H9 (cell line): ENCODE results near the gene EFCAB10. TPM values are rescaled to one million over a fixed set of nuclear protein-coding genes. Genes with fewer than 3 reads are reported as not detected.

Experiments used
- DNase-seq: peaks from one replicate; pipeline ENCODE4 v3.0.0-alpha.2; 2017
- H2AFZ ChIP-seq: one replicate; pipeline ENCODE4 v1.6.1; 2013; ENCODE audit warnings: mild to moderate bottlenecking, low read length, control low read depth, moderate library complexity
- H2AK5ac ChIP-seq: 2 replicates; pipeline ENCODE4 v1.6.1; 2013; ENCODE audit warnings: low read length, control low read depth, mixed read lengths; ENCODE audit not compliant: insufficient read length
- H2BK120ac ChIP-seq: one replicate; pipeline ENCODE4 v1.6.1; 2013; ENCODE audit warnings: low read depth, mild to moderate bottlenecking, low read length, control low read depth, inconsistent platforms; ENCODE audit not compliant: poor library complexity, severe bottlenecking
- H2BK12ac ChIP-seq: 2 replicates; pipeline ENCODE4 v1.6.1; 2013; ENCODE audit warnings: low read length, control low read depth, mixed read lengths, low read depth; ENCODE audit not compliant: insufficient read length
- H2BK15ac ChIP-seq: 2 replicates; pipeline ENCODE4 v1.6.1; 2013; ENCODE audit warnings: low read depth, low read length, control low read depth
- H2BK20ac ChIP-seq: one replicate; pipeline ENCODE4 v1.6.1; 2013; ENCODE audit warnings: low read depth, mild to moderate bottlenecking, low read length, control low read depth, inconsistent platforms; ENCODE audit not compliant: poor library complexity, severe bottlenecking
- H2BK5ac ChIP-seq: 2 replicates; pipeline ENCODE4 v1.6.1; 2013; ENCODE audit warnings: low read length, control low read depth, mixed read lengths; ENCODE audit not compliant: insufficient read length
- H3K14ac ChIP-seq: 2 replicates; pipeline ENCODE4 v1.6.1; 2013; ENCODE audit warnings: low read length, control low read depth; ENCODE audit not compliant: insufficient read depth
- H3K18ac ChIP-seq: 2 replicates; pipeline ENCODE4 v1.6.1; 2013; ENCODE audit warnings: low read depth, mild to moderate bottlenecking, mixed read lengths, low read length, control low read depth; ENCODE audit not compliant: insufficient read length
- H3K23ac ChIP-seq: 2 replicates; pipeline ENCODE4 v1.6.1; 2013; ENCODE audit warnings: low read length, control low read depth, mixed read lengths, low read depth; ENCODE audit not compliant: insufficient read length
- H3K23me2 ChIP-seq: 2 replicates; pipeline ENCODE4 v1.6.1; 2013; ENCODE audit warnings: low read depth, mild to moderate bottlenecking, mixed read lengths, low read length, control low read depth; ENCODE audit not compliant: insufficient read length, poor library complexity, severe bottlenecking
- H3K27ac ChIP-seq: 2 replicates; pipeline ENCODE4 v1.5.1; 2013; ENCODE audit warnings: low read length, control low read depth, mixed read lengths, low read depth; ENCODE audit not compliant: insufficient read length
- H3K27me3 ChIP-seq: 2 replicates; pipeline ENCODE4 v1.6.1; 2013; ENCODE audit warnings: low read length, control low read depth, inconsistent platforms; ENCODE audit not compliant: insufficient read depth
- H3K4ac ChIP-seq: 2 replicates; pipeline ENCODE4 v1.6.1; 2013; ENCODE audit warnings: low read depth, mild to moderate bottlenecking, control low read depth, inconsistent platforms, low read length, moderate library complexity
- H3K4me1 ChIP-seq: 2 replicates; pipeline ENCODE4 v1.6.1; 2013; ENCODE audit warnings: low read length, control low read depth, inconsistent platforms; ENCODE audit not compliant: insufficient read depth
- H3K4me2 ChIP-seq: 2 replicates; pipeline ENCODE4 v1.6.1; 2013; ENCODE audit warnings: low read length, control low read depth, mixed read lengths; ENCODE audit not compliant: insufficient read length, insufficient read depth
- H3K56ac ChIP-seq: 2 replicates; pipeline ENCODE4 v1.6.1; 2013; ENCODE audit warnings: low read depth, mild to moderate bottlenecking, mixed read lengths, low read length, control low read depth; ENCODE audit not compliant: insufficient read length
- H3K79me1 ChIP-seq: 2 replicates; pipeline ENCODE4 v1.6.1; 2013; ENCODE audit warnings: low read depth, mild to moderate bottlenecking, moderate library complexity, low read length, control low read depth, inconsistent platforms; ENCODE audit not compliant: insufficient read depth, poor library complexity, severe bottlenecking
- H3K79me2 ChIP-seq: 2 replicates; pipeline ENCODE4 v1.6.1; 2013; ENCODE audit warnings: low read length, control low read depth, inconsistent platforms; ENCODE audit not compliant: insufficient read depth
- H3K9ac ChIP-seq: 2 replicates; pipeline ENCODE4 v1.6.1; 2013; ENCODE audit warnings: low read length, control low read depth, mixed read lengths; ENCODE audit not compliant: insufficient read length; ENCODE audit errors: extremely low read depth
- H3K9me3 ChIP-seq: one replicate; pipeline ENCODE4 v1.6.1; 2013; ENCODE audit warnings: low read depth, low read length, inconsistent platforms; ENCODE audit not compliant: control insufficient read depth
- H3T11ph ChIP-seq: one replicate; pipeline ENCODE4 v1.6.1; 2013; ENCODE audit warnings: mild to moderate bottlenecking, low read length, control low read depth, inconsistent platforms
- H4K20me1 ChIP-seq: one replicate; pipeline ENCODE4 v1.6.1; 2013; ENCODE audit not compliant: control insufficient read depth, insufficient read length, insufficient read depth
- H4K5ac ChIP-seq: 2 replicates; pipeline ENCODE4 v1.6.1; 2013; ENCODE audit warnings: low read depth, mild to moderate bottlenecking, mixed read lengths, low read length, control low read depth; ENCODE audit not compliant: insufficient read length
- H4K8ac ChIP-seq: replicated peaks from 2 replicates; pipeline ENCODE4 v1.6.1; 2013; ENCODE audit warnings: low read length, control low read depth, mixed read lengths, low read depth; ENCODE audit not compliant: insufficient read length
- H4K91ac ChIP-seq: 2 replicates; pipeline ENCODE4 v1.6.1; 2013; ENCODE audit warnings: low read depth, mild to moderate bottlenecking, moderate library complexity, mixed read lengths, low read length, control low read depth; ENCODE audit not compliant: insufficient read length
- H3K27ac Mint-ChIP-seq, 3 experiments: 2 replicates in 2 of 3; 3 replicates in 1 of 3; pipeline ENCODE4 v1.8.0; 2020 to 2021; ENCODE audit warnings: mixed read lengths in 3 of 3, mild to moderate bottlenecking in 1 of 3, moderate library complexity in 1 of 3
- H3K27me3 Mint-ChIP-seq: 2 replicates; pipeline ENCODE4 v1.8.0; 2021; ENCODE audit warnings: low read depth, mild to moderate bottlenecking, moderate library complexity, mixed read lengths
- H3K36me3 Mint-ChIP-seq, 3 experiments: 2 replicates in 2 of 3; 3 replicates in 1 of 3; pipeline ENCODE4 v1.8.0; 2020 to 2021; ENCODE audit warnings: low read depth in 3 of 3, mixed read lengths in 3 of 3; ENCODE audit not compliant: insufficient read depth in 1 of 3
- H3K4me1 Mint-ChIP-seq, 2 experiments: 2 replicates each; pipeline ENCODE4 v1.8.0; 2020; ENCODE audit warnings: mixed read lengths in 2 of 2
- H3K4me3 Mint-ChIP-seq, 2 experiments: 2 replicates in 1 of 2; 3 replicates in 1 of 2; pipeline ENCODE4 v1.8.0; 2020 to 2021; ENCODE audit warnings: mild to moderate bottlenecking in 2 of 2, mixed read lengths in 2 of 2, moderate library complexity in 1 of 2
- H3K9me3 Mint-ChIP-seq, 2 experiments: 2 replicates in 1 of 2; 3 replicates in 1 of 2; pipeline ENCODE4 v1.8.0; 2020; ENCODE audit warnings: mild to moderate bottlenecking in 2 of 2, mixed read lengths in 2 of 2, moderate library complexity in 1 of 2
- WGBS: extraction: QIAGEN DNeasy Blood & Tissue Kit; methylation state at CpG from one replicate; pipeline ENCODE4 v1.1.7; 2013; ENCODE audit warnings: missing lambda C conversion rate, low lambda C conversion rate, mixed read lengths; ENCODE audit not compliant: insufficient read length; ENCODE audit errors: extremely low coverage; 5-methylcytosine and 5-hydroxymethylcytosine counted together
- total RNA-seq: library from RNA; stranded (reverse); gene quantifications from 2 replicates; pipeline ENCODE4 v1.2.1, GENCODE V29; 2021
- TF ChIP-seq, protein P1 (sequence below): fragments of 200-600 bp; sonication (generic); conservative IDR thresholded peaks from 3 replicates; pipeline ENCODE4 v1.8.0; 2021; ENCODE audit warnings: antibody characterized with exemption, mild to moderate bottlenecking

EFCAB10 gene
- total RNA-seq, 1 experiment from 2014 or later = 1.5 TPM

GRCh38 chr7:105565190-105565589 lies 16.1 kb downstream of the EFCAB10 start:
- WGBS = no CpG with 5 or more reads among the region's 4 CpGs
- no peak overlapping the region for H3K9ac ChIP-seq

More at GRCh38 chr7:105565190-105565589, 16.1 kb downstream of the EFCAB10 start:
- H4K91ac ChIP-seq = no peak overlapping the region
- TF ChIP-seq, protein P1, sequence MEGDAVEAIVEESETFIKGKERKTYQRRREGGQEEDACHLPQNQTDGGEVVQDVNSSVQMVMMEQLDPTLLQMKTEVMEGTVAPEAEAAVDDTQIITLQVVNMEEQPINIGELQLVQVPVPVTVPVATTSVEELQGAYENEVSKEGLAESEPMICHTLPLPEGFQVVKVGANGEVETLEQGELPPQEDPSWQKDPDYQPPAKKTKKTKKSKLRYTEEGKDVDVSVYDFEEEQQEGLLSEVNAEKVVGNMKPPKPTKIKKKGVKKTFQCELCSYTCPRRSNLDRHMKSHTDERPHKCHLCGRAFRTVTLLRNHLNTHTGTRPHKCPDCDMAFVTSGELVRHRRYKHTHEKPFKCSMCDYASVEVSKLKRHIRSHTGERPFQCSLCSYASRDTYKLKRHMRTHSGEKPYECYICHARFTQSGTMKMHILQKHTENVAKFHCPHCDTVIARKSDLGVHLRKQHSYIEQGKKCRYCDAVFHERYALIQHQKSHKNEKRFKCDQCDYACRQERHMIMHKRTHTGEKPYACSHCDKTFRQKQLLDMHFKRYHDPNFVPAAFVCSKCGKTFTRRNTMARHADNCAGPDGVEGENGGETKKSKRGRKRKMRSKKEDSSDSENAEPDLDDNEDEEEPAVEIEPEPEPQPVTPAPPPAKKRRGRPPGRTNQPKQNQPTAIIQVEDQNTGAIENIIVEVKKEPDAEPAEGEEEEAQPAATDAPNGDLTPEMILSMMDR = no peak
- H3K4me2 ChIP-seq = no peak overlapping the region
- H4K20me1 ChIP-seq = no peaks in the 10 kb centered on the region
- no peak overlapping the region for H2BK15ac ChIP-seq
- H3K23ac ChIP-seq = no peak overlapping the region
- no peak overlapping the region for H2AFZ ChIP-seq
- H4K8ac ChIP-seq = no peak overlapping the region
- no peak overlapping the region for H3K27ac Mint-ChIP-seq
- H3T11ph ChIP-seq = no peak overlapping the region
- no peaks in the 10 kb centered on the region for H3K27me3 ChIP-seq
- H2AK5ac ChIP-seq = no peak overlapping the region
- H3K23me2 ChIP-seq = no peaks in the 10 kb centered on the region
- DNase-seq = no peak
- H3K18ac ChIP-seq = no peak overlapping the region
- H2BK5ac ChIP-seq = no peak overlapping the region
- 0 out of 2 replicates have a peak, but pooled peaks cover 1% of the 10 kb centered on the region for H3K27me3 Mint-ChIP-seq
- peaks cover 11 to 58% (median 32%) of the 10 kb centered on the region in 3 experiments for H3K36me3 Mint-ChIP-seq
- H2BK12ac ChIP-seq = no peak overlapping the region
- no peaks in the 10 kb centered on the region for H3K79me1 ChIP-seq
- H3K4me3 Mint-ChIP-seq = no peak overlapping the region
- H3K79me2 ChIP-seq = no peaks in the 10 kb centered on the region
- H3K4me1 ChIP-seq = no peaks in the 10 kb centered on the region
- H4K5ac ChIP-seq = no peak overlapping the region
- H2BK20ac ChIP-seq = no peak overlapping the region
- no peak overlapping the region for H3K56ac ChIP-seq
- H3K9me3 Mint-ChIP-seq = no peaks in the 10 kb centered on the region
- H3K14ac ChIP-seq = no peak overlapping the region
- no peak overlapping the region for H3K27ac ChIP-seq
- H3K4ac ChIP-seq = no peak overlapping the region
- no peaks in the 10 kb centered on the region for H3K4me1 Mint-ChIP-seq
- no peaks in the 10 kb centered on the region for H3K9me3 ChIP-seq
- no peak overlapping the region for H2BK120ac ChIP-seq
